HepG2 (cell line): ENCODE measurements around the gene SPATA33. TPM values are rescaled to one million over a fixed set of nuclear protein-coding genes. Genes with fewer than 3 reads are reported as not detected.

Experiments used
- BCLAF1 ChIP-seq: fragments of 450-650 bp; IDR thresholded peaks from 2 replicates; pipeline ENCODE4 v1.6.1; 2017; ENCODE audit warnings: mild to moderate bottlenecking
- CAMTA2 ChIP-seq: sonication (generic); formaldehyde crosslinking; IDR thresholded peaks from 2 replicates; pipeline ENCODE4 v1.4.0; 2020; ENCODE audit warnings: mild to moderate bottlenecking, missing genetic modification reagents, borderline replicate concordance
- CBX1 ChIP-seq: IDR thresholded peaks from one replicate; pipeline ENCODE4 v1.6.1; 2016; ENCODE audit warnings: antibody characterized with exemption, low read depth
- CCDC6 ChIP-seq: sonication (generic); formaldehyde crosslinking; IDR thresholded peaks from 2 replicates; pipeline ENCODE4 v1.8.1; 2022; ENCODE audit warnings: mild to moderate bottlenecking, missing genetic modification reagents, moderate library complexity
- MIXL1 ChIP-seq: IDR thresholded peaks from 2 replicates; pipeline ENCODE4 v1.6.1; 2016
- MTA1 ChIP-seq: sonication (generic); formaldehyde crosslinking; IDR thresholded peaks from 2 replicates; pipeline ENCODE4 v1.4.0; 2020; ENCODE audit warnings: missing genetic modification reagents, mild to moderate bottlenecking, borderline replicate concordance
- RERE ChIP-seq: IDR thresholded peaks from 2 replicates; pipeline ENCODE4 v1.6.1; 2016; ENCODE audit warnings: low read depth, missing genetic modification reagents, missing compliant biosample characterization
- RNF2 ChIP-seq: fragments of 450-650 bp; conservative IDR thresholded peaks from 2 replicates; pipeline ENCODE4 v1.6.1; 2016; ENCODE audit warnings: low read depth
- SAFB2 ChIP-seq: sonication (generic); formaldehyde crosslinking; IDR thresholded peaks from 2 replicates; pipeline ENCODE4 v1.5.1; 2020; ENCODE audit warnings: missing genetic modification reagents, low read depth, mild to moderate bottlenecking, borderline replicate concordance
- SRY ChIP-seq: sonication (generic); formaldehyde crosslinking; IDR thresholded peaks from 2 replicates; pipeline ENCODE4 v1.8.0; 2022; ENCODE audit warnings: mild to moderate bottlenecking, missing genetic modification reagents
- ZNF44 ChIP-seq: sonication (generic); formaldehyde crosslinking; IDR thresholded peaks from 2 replicates; pipeline ENCODE4 v1.5.1; 2020; ENCODE audit warnings: mild to moderate bottlenecking, missing genetic modification reagents
- ZNF616 ChIP-seq: sonication (generic); formaldehyde crosslinking; IDR thresholded peaks from 2 replicates; pipeline ENCODE4 v1.5.0; 2020; ENCODE audit warnings: low read depth, mild to moderate bottlenecking, missing genetic modification reagents
- polyA plus RNA-seq, 8 experiments: library from polyadenylated mRNA; depleted of rRNA in 3 of 8; stranded (reverse) in 7 of 8; unstranded in 1 of 8; fragments of >200 nt; fragmentation: Illumina TruSeq in 4 of 8; extraction: Trizol in 4 of 8; gene quantifications; 2 replicates each; pipeline versions ENCODE4 v1.2.1 to v1.2.3, GENCODE V29; 2011 to 2016; ENCODE audit warnings: low read depth in 4 of 8, missing spikeins in 1 of 8, mixed read lengths in 1 of 8; ENCODE audit not compliant: insufficient read depth in 1 of 8
- total RNA-seq, 5 experiments: library from RNA; depleted of rRNA; stranded (reverse); fragments of >200 nt; fragmentation: Illumina TruSeq; extraction: Trizol; gene quantifications; 2 replicates each; pipeline ENCODE4 v1.2.3, GENCODE V29; 2016; ENCODE audit warnings: low read depth in 1 of 5
- TF ChIP-seq, protein P1 (sequence below), 2 experiments: fragments of 450-650 bp in 1 of 2; sonication (generic) in 1 of 2; formaldehyde crosslinking; IDR thresholded peaks; 2 replicates each; pipeline versions ENCODE4 v1.5.0 to v1.8.0; 2020 to 2022; ENCODE audit warnings: mild to moderate bottlenecking in 1 of 2, missing genetic modification reagents in 1 of 2

The SPATA33 gene
- total and polyA plus RNA-seq, 2 of the 13 experiments (the other 11 are each of a cell fraction or from before 2014, with no cell fraction given) = 5.7 to 11.0 TPM

DNA sequence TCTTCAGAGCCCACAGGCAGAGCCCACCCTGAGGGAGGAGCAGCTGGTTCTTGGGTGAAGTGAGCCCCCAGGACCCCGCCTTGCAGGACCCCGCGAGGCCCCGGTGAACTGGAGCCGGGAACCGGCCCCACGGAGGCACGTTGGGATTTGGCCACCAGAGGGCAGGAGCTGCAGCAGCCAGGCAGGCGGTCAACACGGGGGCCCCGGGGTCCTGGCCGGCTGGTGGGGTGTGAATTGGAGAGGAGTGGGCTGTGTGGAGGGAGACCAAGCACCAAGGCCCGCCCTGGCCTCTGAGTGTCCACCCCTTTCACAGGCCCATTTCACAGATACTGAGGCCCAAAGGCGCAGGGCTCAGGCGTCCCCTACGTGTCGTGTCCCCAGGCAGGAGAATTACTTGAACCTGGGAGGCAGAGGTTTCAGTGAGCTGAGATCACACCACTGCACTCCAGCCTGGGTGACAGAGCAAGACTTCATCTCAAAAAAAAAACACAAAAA, 42.0 kb upstream of the SPATA33 start (continued):
- no peak for TF ChIP-seq SRY (CRISPR knock-in tag)
- no peak for TF ChIP-seq RERE
- TF ChIP-seq CBX1 = no peak
- TF ChIP-seq ZNF616 (CRISPR knock-in tag) = no peak
- TF ChIP-seq MTA1 (CRISPR knock-in tag) = peak; percentile 72
- no peak for TF ChIP-seq SAFB2 (CRISPR knock-in tag)
- TF ChIP-seq, protein P1, sequence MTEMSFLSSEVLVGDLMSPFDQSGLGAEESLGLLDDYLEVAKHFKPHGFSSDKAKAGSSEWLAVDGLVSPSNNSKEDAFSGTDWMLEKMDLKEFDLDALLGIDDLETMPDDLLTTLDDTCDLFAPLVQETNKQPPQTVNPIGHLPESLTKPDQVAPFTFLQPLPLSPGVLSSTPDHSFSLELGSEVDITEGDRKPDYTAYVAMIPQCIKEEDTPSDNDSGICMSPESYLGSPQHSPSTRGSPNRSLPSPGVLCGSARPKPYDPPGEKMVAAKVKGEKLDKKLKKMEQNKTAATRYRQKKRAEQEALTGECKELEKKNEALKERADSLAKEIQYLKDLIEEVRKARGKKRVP (CRISPR knock-in tag; IDR thresholded peaks at IDR 0.05) = no peak
- peak; percentile 63; the same call in 1 of the 2 replicates for TF ChIP-seq CCDC6
- no peak for TF ChIP-seq RNF2
- TF ChIP-seq MIXL1 (CRISPR knock-in tag) = no peak
- no peak for TF ChIP-seq BCLAF1
- no peak for TF ChIP-seq CAMTA2
- no peak for TF ChIP-seq ZNF44 (CRISPR knock-in tag)
